Left ventricle myocardium inferior (tissue), 1 donor: ENCODE data around the gene PLEKHH3. TPM values are rescaled to one million over a fixed set of nuclear protein-coding genes. Genes with fewer than 3 reads are reported as not detected.

Experiments used
- DNase-seq: peaks from one replicate; pipeline ENCODE4 v3.0.0-alpha.2; 2020
- H3K27ac ChIP-seq: fragments of 200-600 bp; replicated peaks from 2 replicates; pipeline ENCODE4 v1.8.0; 2021
- H3K27me3 ChIP-seq: fragments of 200-600 bp; 2 replicates; pipeline ENCODE4 v1.8.0; 2021; ENCODE audit warnings: low read depth
- H3K36me3 ChIP-seq: fragments of 200-600 bp; 2 replicates; pipeline ENCODE4 v1.8.0; 2021
- H3K4me1 ChIP-seq: fragments of 200-600 bp; 2 replicates; pipeline ENCODE4 v1.8.0; 2021
- H3K4me3 ChIP-seq: fragments of 200-600 bp; 2 replicates; pipeline ENCODE4 v1.8.0; 2021; ENCODE audit warnings: mild to moderate bottlenecking, moderate library complexity
- H3K9me3 ChIP-seq: fragments of 200-600 bp; replicated peaks from 2 replicates; pipeline ENCODE4 v1.8.0; 2021
- intact Hi-C: fragments of 100-400 bp; cut with micrococcal nuclease; formaldehyde crosslinking; loops from one replicate; pipeline ENCODE4 v1.11.0; 2022
- long read RNA-seq: library from polyadenylated mRNA; unstranded; transcript quantifications from one replicate; pipeline ENCODE4 v2.0.0, GENCODE V29; 2021
- total RNA-seq: library from RNA; stranded (reverse); fragmentation: NEBNext Ultra II Directional; extraction: Animal tissue kit (Norgen Biotek cat#: 25700); gene quantifications from one replicate; pipeline ENCODE4 v1.2.1, GENCODE V29; 2021
- TF ChIP-seq, protein P1 (sequence below): fragments of 200-600 bp; IDR thresholded peaks from 2 replicates; pipeline ENCODE4 v1.8.0; 2021; ENCODE audit warnings: antibody characterized with exemption, mild to moderate bottlenecking, borderline replicate concordance
- donor health status: DM: no; HTN: yes; CAD: no; lungs with severe emphysema.

PLEKHH3 gene
- 21.5 TPM for total RNA-seq
- long read RNA-seq, full-length matches to known transcripts = 39 of 82 reads
- long read RNA-seq, partial matches to known transcripts = 18 of 82 reads
- long read RNA-seq, other reads (novel, unspliced or antisense) = 25 of 82 reads

DNA sequence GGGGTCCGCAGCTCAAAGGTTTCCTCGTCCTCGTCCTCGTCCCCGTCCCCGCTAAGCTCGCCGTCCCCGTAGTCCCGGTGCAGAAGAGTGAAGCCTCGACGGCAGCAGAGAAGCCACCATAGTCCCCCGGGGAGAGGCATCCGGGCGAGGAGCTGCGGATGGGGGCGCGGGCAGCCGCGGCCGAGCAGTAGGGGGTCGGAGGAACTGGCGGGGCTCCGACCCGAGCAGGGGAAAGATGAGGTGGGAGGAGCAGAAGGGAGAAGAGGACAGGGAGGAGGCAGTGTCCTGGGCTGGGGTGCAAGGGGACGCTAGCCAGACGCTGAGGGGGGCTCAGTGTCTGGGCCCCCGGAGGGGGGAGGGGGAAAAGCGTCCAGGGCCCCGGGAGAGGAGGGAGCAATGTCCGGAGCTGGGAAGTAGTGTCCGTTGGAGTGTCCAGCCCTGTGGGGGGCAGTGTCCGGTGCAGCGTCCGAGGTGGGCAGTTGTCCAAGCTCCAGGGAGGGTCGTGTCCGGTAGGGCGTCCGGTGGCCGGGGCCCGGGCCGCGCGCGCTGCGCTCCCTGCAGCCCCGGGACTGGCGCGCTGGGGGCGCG, at the start of gene PLEKHH3:
Gene PLEKHH3, minus strand, starts transcription at position 571 of the 588 bp plus-strand sequence. Its CDS starts 431 bp downstream, at position 140.
- Histone ChIP-seq H3K4me3 (peak within 1 kb of the TSS; percentile 98), H3K9me3 (no peaks in the 10 kb centered on the region), H3K4me1 (peaks cover 83% of the 10 kb centered on the region), H3K36me3 (peaks cover 21% of the 10 kb centered on the region), H3K27ac (peak within 1 kb of the TSS; percentile 97), H3K27me3 (no peaks in the 10 kb centered on the region)
- intact Hi-C loops = loop anchor here (10.0 kb wide), 1 partner anchor 62 kb away; no protein-coding TSS in a partner anchor
- TF ChIP-seq, protein P1, sequence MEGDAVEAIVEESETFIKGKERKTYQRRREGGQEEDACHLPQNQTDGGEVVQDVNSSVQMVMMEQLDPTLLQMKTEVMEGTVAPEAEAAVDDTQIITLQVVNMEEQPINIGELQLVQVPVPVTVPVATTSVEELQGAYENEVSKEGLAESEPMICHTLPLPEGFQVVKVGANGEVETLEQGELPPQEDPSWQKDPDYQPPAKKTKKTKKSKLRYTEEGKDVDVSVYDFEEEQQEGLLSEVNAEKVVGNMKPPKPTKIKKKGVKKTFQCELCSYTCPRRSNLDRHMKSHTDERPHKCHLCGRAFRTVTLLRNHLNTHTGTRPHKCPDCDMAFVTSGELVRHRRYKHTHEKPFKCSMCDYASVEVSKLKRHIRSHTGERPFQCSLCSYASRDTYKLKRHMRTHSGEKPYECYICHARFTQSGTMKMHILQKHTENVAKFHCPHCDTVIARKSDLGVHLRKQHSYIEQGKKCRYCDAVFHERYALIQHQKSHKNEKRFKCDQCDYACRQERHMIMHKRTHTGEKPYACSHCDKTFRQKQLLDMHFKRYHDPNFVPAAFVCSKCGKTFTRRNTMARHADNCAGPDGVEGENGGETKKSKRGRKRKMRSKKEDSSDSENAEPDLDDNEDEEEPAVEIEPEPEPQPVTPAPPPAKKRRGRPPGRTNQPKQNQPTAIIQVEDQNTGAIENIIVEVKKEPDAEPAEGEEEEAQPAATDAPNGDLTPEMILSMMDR = peak; percentile 49
- DNase-seq = no peak

- Histone ChIP-seq H3K9me3 (no peaks in the 10 kb centered on the region), H3K27ac (no peak overlapping the region), H3K27me3 (no peaks in the 10 kb centered on the region), H3K36me3 (peaks cover 97% of the 10 kb centered on the region), H3K4me1 (no peaks in the 10 kb centered on the region), H3K4me3 (no peak overlapping the region)
- intact Hi-C loops = no loop called here
- TF ChIP-seq, protein P1 = no peak
- DNase-seq = no peak
Observed at GRCh38 chr17:42725143-42725542, 48.3 kb upstream of the PLEKHH3 start.

- no peaks in the 10 kb centered on the region for H3K27me3 ChIP-seq
- H3K27ac ChIP-seq = no peak overlapping the region
- TF ChIP-seq, protein P1 = no peak
- H3K9me3 ChIP-seq = no peaks in the 10 kb centered on the region
- no peaks in the 10 kb centered on the region for H3K4me1 ChIP-seq
- intact Hi-C loops = no loop called here
- no peak overlapping the region for H3K4me3 ChIP-seq
- H3K36me3 ChIP-seq = peaks cover 97% of the 10 kb centered on the region
- no peak for DNase-seq
Observed at GRCh38 chr17:42723636-42724035, 46.8 kb upstream of the PLEKHH3 start.

DNA sequence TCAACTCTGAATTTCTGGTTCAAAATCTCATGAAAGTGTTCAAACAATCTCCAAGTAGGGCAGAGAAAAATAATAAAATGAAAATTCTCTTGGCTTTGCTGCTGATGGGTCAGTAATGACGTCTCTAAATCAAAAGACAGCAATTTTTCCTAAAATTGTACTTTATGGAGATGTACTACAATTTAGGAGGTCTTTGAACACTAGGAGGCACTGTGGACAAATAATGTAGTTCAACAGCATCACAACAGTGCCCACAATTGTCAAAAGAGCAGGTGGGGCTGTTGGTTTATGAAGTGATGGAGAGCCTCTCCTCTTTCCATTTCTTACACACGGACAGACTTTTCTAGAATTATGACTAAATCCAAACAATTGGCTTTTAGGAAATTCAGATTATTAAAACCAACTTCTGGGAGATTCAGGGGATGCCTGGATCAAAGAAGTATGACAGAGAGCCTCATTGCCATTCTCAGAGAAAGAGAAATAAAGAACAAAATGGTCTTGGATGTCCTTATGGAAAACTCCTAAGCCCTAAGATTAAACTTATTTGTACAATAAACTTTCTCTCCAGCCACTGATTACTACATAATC, 44.3 kb upstream of the PLEKHH3 start:
- H3K4me1 ChIP-seq = no peaks in the 10 kb centered on the region
- DNase-seq = no peak
- intact Hi-C loops = loop anchor here (2.0 kb wide), 1 partner anchor 42 kb away; no protein-coding TSS in a partner anchor
- TF ChIP-seq, protein P1 = peak; percentile 75
- peaks cover 97% of the 10 kb centered on the region for H3K36me3 ChIP-seq
- no peak overlapping the region for H3K4me3 ChIP-seq
- H3K27ac ChIP-seq = no peak overlapping the region
- no peaks in the 10 kb centered on the region for H3K9me3 ChIP-seq
- no peaks in the 10 kb centered on the region for H3K27me3 ChIP-seq

DNA sequence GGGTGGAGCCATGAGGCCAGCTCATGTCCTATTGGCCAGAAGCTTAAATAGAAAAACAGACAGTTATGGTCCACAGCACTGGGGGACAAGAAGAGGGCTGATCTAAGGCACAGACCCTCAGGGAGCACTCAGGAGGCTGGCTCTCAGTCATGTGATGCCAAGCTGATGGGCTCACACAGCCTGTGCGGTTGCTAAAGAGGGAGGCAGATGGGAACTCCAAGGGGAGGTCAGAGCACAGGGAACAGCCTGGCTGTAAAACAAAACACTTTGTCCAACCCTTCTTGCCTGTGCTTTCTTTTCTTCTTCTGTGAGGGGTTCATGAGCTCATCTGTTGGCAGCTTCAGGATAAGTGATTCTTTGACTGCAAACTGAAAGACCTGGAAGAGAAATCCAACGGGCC, 32.8 kb upstream of the PLEKHH3 start:
- no peaks in the 10 kb centered on the region for H3K4me1 ChIP-seq
- H3K4me3 ChIP-seq = no peak overlapping the region
- H3K27ac ChIP-seq = no peak overlapping the region
- H3K36me3 ChIP-seq = peaks cover 100% of the 10 kb centered on the region
- no peaks in the 10 kb centered on the region for H3K27me3 ChIP-seq
- TF ChIP-seq, protein P1 = no peak
- no peaks in the 10 kb centered on the region for H3K9me3 ChIP-seq
- intact Hi-C loops = no loop called here
- no peak for DNase-seq
